ENCODE results near the gene DEFB121. TPM values are rescaled to one million over a fixed set of nuclear protein-coding genes. Genes with fewer than 3 reads are reported as not detected.

Gene DEFB121
- polyA plus RNA-seq, 1 donor (not counting 4 experiments of a cell fraction or from before 2014, with no cell fraction given): not detected

DNA sequence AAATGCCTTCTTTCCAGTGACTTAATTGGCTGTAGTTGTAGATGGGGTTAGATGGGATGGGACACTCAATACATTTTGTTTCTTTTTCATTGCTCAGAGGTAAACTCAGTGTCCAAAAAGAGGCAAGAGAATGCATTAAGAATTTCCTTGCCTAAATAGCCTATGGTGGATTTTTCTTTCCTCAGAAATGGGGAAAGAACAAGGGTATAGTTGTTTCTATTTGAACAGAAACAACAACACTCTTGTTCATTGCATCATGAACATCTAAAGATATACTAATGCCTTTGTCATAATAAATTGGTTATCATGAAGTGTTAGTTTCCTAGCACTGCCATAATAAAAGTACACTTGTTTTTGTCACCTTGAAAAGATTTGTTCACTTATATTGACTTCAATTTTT, 19.8 kb upstream of the DEFB121 start:
- dilution Hi-C loops (cut with MboI; ENCODE audit: extremely low pct_ligation_motif_present, low sequenced_read_pairs): no loop called here

DNA sequence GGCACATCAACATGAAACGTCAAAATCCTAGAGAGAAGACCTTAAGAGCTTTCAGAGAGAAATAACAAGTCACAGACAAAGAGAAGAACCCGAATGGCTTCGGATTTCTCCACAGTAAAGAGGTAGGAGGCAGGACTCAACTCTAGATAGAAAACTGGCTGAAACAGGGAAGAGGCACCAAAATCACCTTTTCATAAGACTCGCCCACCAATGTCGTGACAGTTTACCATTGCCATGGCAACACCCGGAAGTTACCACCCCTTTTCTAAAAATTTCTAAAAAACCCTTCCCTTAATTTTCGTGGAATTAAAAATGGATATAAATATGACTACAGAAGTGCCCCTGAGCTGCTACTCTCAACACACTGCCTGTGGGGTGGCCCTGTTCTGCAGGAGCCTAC, 12.3 kb upstream of the DEFB121 start:
- Histone ChIP-seq H3K36me3 (ENCODE audit: control insufficient read depth in 2 of 2, extremely low read depth in 1 of 2, insufficient read depth in 2 of 2, low read length in 2 of 2) (no peaks in the 10 kb centered on the region), H3K4me1 (ENCODE audit: control insufficient read depth, extremely low read depth, insufficient read depth, low read length) (no peaks in the 10 kb centered on the region), H4K20me1 (ENCODE audit: control insufficient read depth, extremely low read depth, insufficient read depth, low read length) (no peaks in the 10 kb centered on the region), H3K9me1 (ENCODE audit: control insufficient read depth, extremely low read depth, insufficient read depth, low read length) (no peaks in the 10 kb centered on the region), H2AFZ (ENCODE audit: control insufficient read depth, low read length) (no peak overlapping the region), H3K4me3 (ENCODE audit: control insufficient read depth in 2 of 3, extremely low read depth in 1 of 3, insufficient read depth in 2 of 3, low read depth in 1 of 3, low read length in 3 of 3) (no peak overlapping the region), H3K9me3 (ENCODE audit: control insufficient read depth, low read depth, low read length) (no peaks in the 10 kb centered on the region), H3K4me2 (ENCODE audit: control insufficient read depth, extremely low read depth, insufficient read depth, low read depth, low read length) (no peak overlapping the region), H3K27me3 (ENCODE audit: control insufficient read depth, extremely low read depth, insufficient read depth, low read length) (no peaks in the 10 kb centered on the region), H3K27ac (ENCODE audit: control insufficient read depth, insufficient read depth, low read length) (no peak overlapping the region), H3K79me2 (ENCODE audit: control insufficient read depth, insufficient read depth, low read length) (no peaks in the 10 kb centered on the region), H3K9ac (ENCODE audit: control insufficient read depth, extremely low read depth, insufficient read depth, low read length) (no peak overlapping the region)
- TF ChIP-seq, protein P1, sequence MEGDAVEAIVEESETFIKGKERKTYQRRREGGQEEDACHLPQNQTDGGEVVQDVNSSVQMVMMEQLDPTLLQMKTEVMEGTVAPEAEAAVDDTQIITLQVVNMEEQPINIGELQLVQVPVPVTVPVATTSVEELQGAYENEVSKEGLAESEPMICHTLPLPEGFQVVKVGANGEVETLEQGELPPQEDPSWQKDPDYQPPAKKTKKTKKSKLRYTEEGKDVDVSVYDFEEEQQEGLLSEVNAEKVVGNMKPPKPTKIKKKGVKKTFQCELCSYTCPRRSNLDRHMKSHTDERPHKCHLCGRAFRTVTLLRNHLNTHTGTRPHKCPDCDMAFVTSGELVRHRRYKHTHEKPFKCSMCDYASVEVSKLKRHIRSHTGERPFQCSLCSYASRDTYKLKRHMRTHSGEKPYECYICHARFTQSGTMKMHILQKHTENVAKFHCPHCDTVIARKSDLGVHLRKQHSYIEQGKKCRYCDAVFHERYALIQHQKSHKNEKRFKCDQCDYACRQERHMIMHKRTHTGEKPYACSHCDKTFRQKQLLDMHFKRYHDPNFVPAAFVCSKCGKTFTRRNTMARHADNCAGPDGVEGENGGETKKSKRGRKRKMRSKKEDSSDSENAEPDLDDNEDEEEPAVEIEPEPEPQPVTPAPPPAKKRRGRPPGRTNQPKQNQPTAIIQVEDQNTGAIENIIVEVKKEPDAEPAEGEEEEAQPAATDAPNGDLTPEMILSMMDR (optimal IDR thresholded peaks at IDR 0.05 in 1 of 3, IDR thresholded peaks at IDR 0.05 in 1 of 3, conservative IDR thresholded peaks at IDR 0.05 in 1 of 3; ENCODE audit: extremely low read depth in 1 of 3, insufficient read depth in 2 of 3, low read length in 3 of 3): no peak
- TF ChIP-seq EZH2 (IDR thresholded peaks at IDR 0.05; ENCODE audit: low read length): no peak
- DNase-seq (ENCODE audit: low read depth, low spot score): no peak
- dilution Hi-C loops (cut with MboI; ENCODE audit: extremely low pct_ligation_motif_present, low sequenced_read_pairs): no loop called here
- FAIRE-seq: no peak

More for the DNA sequence above, 19.8 kb upstream of the DEFB121 start:
- Histone ChIP-seq H3K27ac (ENCODE audit: control insufficient read depth, insufficient read depth, low read length) (no peak overlapping the region), H3K36me3 (ENCODE audit: control insufficient read depth in 2 of 2, extremely low read depth in 1 of 2, insufficient read depth in 2 of 2, low read length in 2 of 2) (no peaks in the 10 kb centered on the region), H3K9ac (ENCODE audit: control insufficient read depth, extremely low read depth, insufficient read depth, low read length) (no peak overlapping the region), H3K27me3 (ENCODE audit: control insufficient read depth, extremely low read depth, insufficient read depth, low read length) (no peaks in the 10 kb centered on the region), H3K4me2 (ENCODE audit: control insufficient read depth, extremely low read depth, insufficient read depth, low read depth, low read length) (no peak overlapping the region), H3K4me1 (ENCODE audit: control insufficient read depth, extremely low read depth, insufficient read depth, low read length) (no peaks in the 10 kb centered on the region), H3K9me3 (ENCODE audit: control insufficient read depth, low read depth, low read length) (no peaks in the 10 kb centered on the region), H4K20me1 (ENCODE audit: control insufficient read depth, extremely low read depth, insufficient read depth, low read length) (no peaks in the 10 kb centered on the region), H3K9me1 (ENCODE audit: control insufficient read depth, extremely low read depth, insufficient read depth, low read length) (no peaks in the 10 kb centered on the region), H3K79me2 (ENCODE audit: control insufficient read depth, insufficient read depth, low read length) (no peaks in the 10 kb centered on the region), H2AFZ (ENCODE audit: control insufficient read depth, low read length) (no peak overlapping the region), H3K4me3 (ENCODE audit: control insufficient read depth in 2 of 3, extremely low read depth in 1 of 3, insufficient read depth in 2 of 3, low read depth in 1 of 3, low read length in 3 of 3) (no peak overlapping the region)
- DNase-seq (ENCODE audit: low read depth, low spot score) (no peak), FAIRE-seq (no peak)
- no peak for TF ChIP-seq EZH2 (IDR thresholded peaks at IDR 0.05; ENCODE audit: low read length)
- TF ChIP-seq, protein P1 (optimal IDR thresholded peaks at IDR 0.05 in 1 of 3, IDR thresholded peaks at IDR 0.05 in 1 of 3, conservative IDR thresholded peaks at IDR 0.05 in 1 of 3; ENCODE audit: extremely low read depth in 1 of 3, insufficient read depth in 2 of 3, low read length in 3 of 3): no peak

Measured in keratinocyte (primary cell).